HUES48 (cell line): Measurements from ENCODE around the gene NGLY1.

Experiments
- H3K27ac ChIP-seq: one replicate; pipeline ENCODE4 v1.7.0; 2013; ENCODE audit warnings: low read depth, low read length, inconsistent platforms
- H3K27me3 ChIP-seq: 2 replicates; pipeline ENCODE4 v1.6.1; 2013; ENCODE audit warnings: mild to moderate bottlenecking, low read length; ENCODE audit not compliant: control insufficient read depth, insufficient read depth
- H3K36me3 ChIP-seq: 2 replicates; pipeline ENCODE4 v1.6.1; 2013; ENCODE audit warnings: low read length; ENCODE audit not compliant: control insufficient read depth, insufficient read depth
- H3K4me1 ChIP-seq: 2 replicates; pipeline ENCODE4 v1.6.1; 2013; ENCODE audit warnings: mild to moderate bottlenecking, low read length; ENCODE audit not compliant: control insufficient read depth, insufficient read depth
- H3K4me3 ChIP-seq: 2 replicates; pipeline ENCODE4 v1.5.1; 2013; ENCODE audit warnings: mild to moderate bottlenecking, low read depth, low read length
- H3K9ac ChIP-seq: 2 replicates; pipeline ENCODE4 v1.6.1; 2013; ENCODE audit warnings: mild to moderate bottlenecking, low read depth, low read length, moderate library complexity
- H3K9me3 ChIP-seq: 2 replicates; pipeline ENCODE4 v1.6.1; 2013; ENCODE audit warnings: low read length; ENCODE audit not compliant: control insufficient read depth, insufficient read depth

Gene NGLY1

DNA sequence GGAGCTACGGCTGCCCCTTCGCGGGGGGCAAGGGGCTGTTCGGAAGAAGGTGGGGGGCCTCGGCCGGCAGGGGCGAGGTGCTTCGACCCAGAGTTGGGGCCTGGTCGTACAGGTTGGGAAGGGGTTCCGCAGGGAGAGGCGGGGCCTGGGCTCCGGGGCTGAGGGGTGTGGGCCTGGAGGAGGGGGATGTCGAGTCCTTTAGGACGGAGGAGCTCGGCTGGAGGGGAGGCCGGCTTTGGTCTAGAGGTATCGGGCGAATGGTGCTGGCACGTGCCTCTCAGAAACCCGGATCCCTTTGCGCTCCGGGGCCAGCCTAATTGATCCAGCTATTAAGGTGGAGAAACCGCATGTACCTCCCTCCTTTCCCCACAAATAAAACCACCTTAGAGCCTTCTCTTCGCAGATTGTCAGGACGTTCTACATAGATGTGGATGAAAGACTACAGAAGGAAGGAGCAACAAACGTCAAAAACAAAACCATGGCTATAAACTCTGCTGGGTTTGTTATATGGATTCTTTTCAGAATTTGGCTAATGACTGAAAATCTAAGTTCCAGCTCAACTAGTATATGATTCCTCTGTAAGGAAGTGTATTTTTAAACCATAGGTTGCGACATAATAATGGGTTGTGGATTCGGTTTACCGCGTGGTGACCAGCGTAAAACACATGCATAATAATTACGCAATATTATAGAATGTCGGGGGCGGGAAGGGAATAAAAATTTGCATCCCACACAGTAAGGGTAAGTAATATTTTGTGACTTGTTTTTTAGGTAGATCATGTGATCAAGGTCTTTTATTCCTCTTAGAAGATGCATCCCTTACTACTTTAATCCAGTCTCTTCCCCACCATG is 644 bp upstream of the NGLY1 start:
- no peaks in the 10 kb centered on the region for H3K36me3 ChIP-seq
- H3K9ac ChIP-seq: no peak overlapping the region
- H3K4me3 ChIP-seq: peak overlapping the region; percentile 68
- H3K27ac ChIP-seq: peak overlapping the region; percentile 38
- peaks cover 4% of the 10 kb centered on the region; the same call in 1 of the 2 replicates for H3K27me3 ChIP-seq
- peaks cover 16% of the 10 kb centered on the region for H3K4me1 ChIP-seq
- H3K9me3 ChIP-seq: no peaks in the 10 kb centered on the region

DNA sequence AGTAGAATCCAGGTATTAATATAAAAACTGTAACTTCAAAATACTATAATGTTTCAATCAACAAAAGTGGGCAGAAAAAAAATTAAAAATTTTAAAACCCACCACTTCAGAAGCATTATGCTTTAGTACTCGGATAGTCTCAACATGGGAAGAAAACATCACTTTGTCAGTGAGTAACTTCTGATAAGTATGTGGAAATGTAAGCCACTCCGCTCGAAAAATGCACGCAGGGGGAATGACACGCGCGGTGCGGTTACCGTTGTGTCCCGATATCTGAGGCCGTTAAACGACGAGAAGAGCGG is 656 bp downstream of the NGLY1 start:
- Histone ChIP-seq H3K36me3 (peaks cover 9% of the 10 kb centered on the region), H3K27me3 (peaks cover 4% of the 10 kb centered on the region; the same call in 1 of the 2 replicates), H3K4me1 (peaks cover 12% of the 10 kb centered on the region), H3K27ac (peak overlapping the region; percentile 68), H3K9me3 (no peaks in the 10 kb centered on the region), H3K4me3 (peak overlapping the region; percentile 93), H3K9ac (peak overlapping the region; percentile 65; the same call in 1 of the 2 replicates)

DNA sequence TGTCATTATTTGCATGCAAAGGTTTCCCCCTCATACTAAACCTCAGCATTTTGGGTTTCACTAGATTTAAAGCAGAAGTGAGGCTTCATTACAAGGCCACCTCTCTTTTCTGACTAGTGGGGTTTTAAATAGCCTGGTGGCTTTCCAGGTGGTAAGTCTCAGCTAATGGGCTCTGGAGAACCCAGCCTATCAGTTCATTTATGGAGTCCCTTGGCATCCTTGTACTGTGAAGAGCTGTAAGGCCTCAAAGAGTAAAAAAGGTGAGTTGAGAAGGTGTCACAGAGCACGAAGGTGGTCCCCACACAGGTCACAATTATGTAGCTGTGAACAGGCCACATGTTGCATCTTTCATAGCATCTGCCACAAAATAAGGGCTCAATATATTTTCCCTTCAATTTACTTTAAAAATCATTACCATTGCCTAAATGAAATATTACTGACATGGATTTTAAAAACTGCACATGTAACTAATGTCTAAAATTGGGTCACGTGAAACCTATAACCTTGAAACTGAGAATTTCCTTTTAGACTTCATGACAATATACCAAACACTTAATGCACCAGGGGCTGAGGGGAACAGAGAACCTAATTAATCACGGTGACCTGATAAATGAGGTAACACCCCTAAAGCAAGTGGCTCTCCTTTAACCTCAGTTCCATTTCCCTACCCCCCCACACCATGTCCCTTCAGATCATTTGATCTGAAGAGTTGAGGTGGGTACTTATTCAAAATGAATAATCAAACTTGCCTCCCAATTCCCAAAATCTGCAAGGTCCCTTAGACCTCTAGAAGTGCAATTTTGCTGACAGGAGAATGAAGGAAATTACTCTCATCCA is 1.3 kb downstream of the NGLY1 start:
- no peak overlapping the region for H3K27ac ChIP-seq
- H3K27me3 ChIP-seq: peaks cover 4% of the 10 kb centered on the region; the same call in 1 of the 2 replicates
- no peaks in the 10 kb centered on the region for H3K9me3 ChIP-seq
- H3K36me3 ChIP-seq: peaks cover 13% of the 10 kb centered on the region
- H3K4me3 ChIP-seq: peak overlapping the region; percentile 93
- H3K4me1 ChIP-seq: peaks cover 12% of the 10 kb centered on the region
- H3K9ac ChIP-seq: no peak overlapping the region

DNA sequence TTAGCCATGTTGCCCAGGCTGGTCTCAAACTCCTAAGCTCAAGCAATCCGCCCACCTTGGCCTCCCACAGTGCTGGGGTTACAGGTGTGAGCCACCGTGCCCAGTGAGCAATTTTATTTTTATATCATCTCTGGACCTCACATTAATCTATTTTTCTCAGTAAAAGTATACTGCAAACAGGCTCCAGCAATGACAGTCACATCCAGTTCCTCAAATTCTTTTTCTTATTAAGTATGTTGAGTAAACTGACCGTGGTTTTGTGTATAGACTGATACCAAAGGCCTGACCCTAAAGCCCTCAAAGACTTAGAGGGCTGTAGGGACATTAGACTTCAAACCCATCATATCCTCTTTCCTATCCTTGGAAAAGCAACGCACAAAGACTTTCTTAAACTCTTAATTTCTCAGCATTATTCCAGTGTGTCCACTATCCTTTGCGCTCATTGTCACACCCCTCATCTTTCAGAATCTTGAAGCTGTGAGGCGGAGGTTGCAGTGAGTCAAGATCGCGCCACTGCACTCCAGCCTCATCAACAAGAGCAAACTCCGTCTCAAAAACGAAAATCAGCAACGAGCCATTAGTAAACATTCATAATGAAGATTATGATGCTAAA is 2.0 kb downstream of the NGLY1 start:
- Histone ChIP-seq H3K36me3 (peaks cover 20% of the 10 kb centered on the region), H3K4me3 (peak overlapping the region; percentile 93; the same call in 1 of the 2 replicates), H3K4me1 (peaks cover 12% of the 10 kb centered on the region), H3K9ac (no peak overlapping the region), H3K27ac (no peak overlapping the region), H3K9me3 (no peaks in the 10 kb centered on the region), H3K27me3 (peaks cover 4% of the 10 kb centered on the region; the same call in 1 of the 2 replicates)

DNA sequence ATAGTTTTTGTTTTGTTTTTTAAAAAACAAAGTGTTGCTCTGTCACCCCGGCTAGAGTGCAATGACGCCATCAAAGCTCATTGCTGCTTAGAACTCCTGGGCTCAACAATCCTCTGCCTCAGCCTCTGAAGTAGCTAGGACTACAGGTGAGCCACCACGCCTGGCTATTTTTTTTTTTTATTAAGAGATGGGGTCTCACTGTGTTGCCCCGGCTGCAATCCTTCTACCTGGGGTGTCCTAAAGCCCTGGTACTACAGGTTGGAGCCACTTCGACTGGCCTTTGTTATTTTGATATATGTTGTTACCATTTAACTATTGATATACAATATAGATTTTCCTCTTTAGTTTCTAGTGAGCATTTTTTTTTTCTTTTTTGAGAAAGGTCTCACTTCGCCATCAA is 2.6 kb downstream of the NGLY1 start:
- Histone ChIP-seq H3K9ac (no peak overlapping the region), H3K4me1 (peaks cover 12% of the 10 kb centered on the region), H3K9me3 (no peaks in the 10 kb centered on the region), H3K27me3 (peaks cover 4% of the 10 kb centered on the region; the same call in 1 of the 2 replicates), H3K4me3 (no peak overlapping the region), H3K27ac (no peak overlapping the region), H3K36me3 (peaks cover 27% of the 10 kb centered on the region)

DNA sequence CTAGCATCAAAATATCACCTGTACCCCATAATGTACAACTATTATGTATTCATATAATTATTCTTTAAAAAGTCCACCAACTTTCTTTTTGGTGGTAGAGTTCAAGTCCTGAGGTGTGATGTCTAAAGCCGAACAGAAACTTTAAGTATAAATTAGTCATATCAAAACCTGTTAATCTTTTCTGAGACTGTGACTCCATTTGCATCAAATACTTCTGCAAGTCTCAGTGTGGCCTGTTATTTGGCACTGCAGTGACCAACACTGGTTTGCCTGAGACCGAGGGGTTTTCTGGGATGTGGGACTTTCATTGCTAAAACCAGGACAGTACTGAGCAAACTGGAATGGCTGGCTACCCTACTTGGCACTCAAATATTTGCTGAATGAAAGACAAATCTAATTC is 7.3 kb downstream of the NGLY1 start:
- Histone ChIP-seq H3K9ac (no peak overlapping the region), H3K36me3 (peaks cover 46% of the 10 kb centered on the region), H3K4me1 (no peaks in the 10 kb centered on the region), H3K4me3 (no peak overlapping the region), H3K9me3 (no peaks in the 10 kb centered on the region; the same call in 1 of the 2 replicates), H3K27me3 (no peaks in the 10 kb centered on the region), H3K27ac (no peak overlapping the region)

DNA sequence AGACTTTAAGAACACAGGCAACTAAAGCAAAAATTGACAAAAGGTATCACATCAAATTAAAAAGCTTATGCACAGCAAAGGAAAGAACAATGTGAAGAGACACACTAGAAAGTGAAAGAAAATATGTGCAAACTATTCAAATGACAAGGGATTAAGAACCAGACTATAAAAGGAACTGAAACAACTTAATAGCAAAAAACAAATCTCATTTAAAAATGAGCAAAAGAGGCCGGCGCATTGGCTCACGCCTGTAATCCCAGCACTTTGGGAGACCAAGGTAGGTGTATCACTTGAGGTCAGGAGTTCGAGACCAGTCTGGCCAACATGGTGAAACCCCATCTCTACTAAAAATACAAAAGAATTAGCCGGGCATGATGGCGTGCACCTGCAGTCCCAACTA is 14.4 kb downstream of the NGLY1 start:
- Histone ChIP-seq H3K36me3 (peaks cover 7% of the 10 kb centered on the region), H3K4me1 (no peaks in the 10 kb centered on the region), H3K27ac (no peak overlapping the region), H3K27me3 (no peaks in the 10 kb centered on the region), H3K4me3 (no peak overlapping the region), H3K9ac (no peak overlapping the region), H3K9me3 (no peaks in the 10 kb centered on the region; the same call in 1 of the 2 replicates)

DNA sequence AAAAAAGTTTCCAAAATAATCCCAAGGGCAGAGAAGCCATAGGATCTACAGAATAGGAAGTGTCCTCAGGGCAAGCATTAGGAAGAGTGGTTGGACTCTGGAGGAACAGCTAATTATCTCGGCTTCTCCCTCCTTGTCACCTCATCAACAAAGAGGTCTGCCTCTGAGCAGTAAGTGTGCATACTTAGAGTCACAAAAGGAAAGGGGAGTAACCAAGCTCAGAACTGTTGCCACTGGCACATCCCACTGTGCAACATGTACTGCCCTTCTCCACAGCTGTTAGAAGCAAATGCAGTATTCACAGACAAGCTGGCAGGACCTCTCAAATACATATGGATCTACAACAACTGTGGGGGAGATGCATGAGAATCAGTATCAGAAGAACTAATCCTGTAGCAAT is 31.5 kb downstream of the NGLY1 start:
- H3K27ac ChIP-seq: no peak overlapping the region
- H3K27me3 ChIP-seq: no peaks in the 10 kb centered on the region
- peaks cover 20% of the 10 kb centered on the region for H3K36me3 ChIP-seq
- no peaks in the 10 kb centered on the region for H3K9me3 ChIP-seq
- H3K4me1 ChIP-seq: peaks cover 14% of the 10 kb centered on the region
- no peak overlapping the region for H3K9ac ChIP-seq
- no peak overlapping the region for H3K4me3 ChIP-seq

DNA sequence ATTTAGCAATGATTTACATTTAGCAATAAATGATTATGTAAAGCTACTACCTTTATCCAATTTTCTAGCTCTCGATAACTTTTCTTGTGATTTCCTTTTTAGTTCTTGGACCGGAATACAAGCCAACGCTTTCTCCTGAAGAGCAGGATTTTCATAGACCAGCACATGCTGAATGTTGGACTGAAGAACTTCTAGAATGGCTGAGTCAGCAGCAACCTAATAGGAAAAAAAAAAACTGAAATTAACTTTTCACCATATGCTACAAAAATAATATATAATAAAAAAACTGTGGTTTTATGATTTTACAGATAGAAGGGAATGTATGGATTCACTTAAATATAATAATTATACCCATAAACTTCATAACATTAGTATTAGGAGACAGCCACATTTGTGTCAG is 32.2 kb downstream of the NGLY1 start:
- peaks cover 14% of the 10 kb centered on the region for H3K4me1 ChIP-seq
- H3K27me3 ChIP-seq: no peaks in the 10 kb centered on the region
- no peak overlapping the region for H3K9ac ChIP-seq
- no peak overlapping the region for H3K4me3 ChIP-seq
- peaks cover 20% of the 10 kb centered on the region for H3K36me3 ChIP-seq
- no peak overlapping the region for H3K27ac ChIP-seq
- H3K9me3 ChIP-seq: no peaks in the 10 kb centered on the region

DNA sequence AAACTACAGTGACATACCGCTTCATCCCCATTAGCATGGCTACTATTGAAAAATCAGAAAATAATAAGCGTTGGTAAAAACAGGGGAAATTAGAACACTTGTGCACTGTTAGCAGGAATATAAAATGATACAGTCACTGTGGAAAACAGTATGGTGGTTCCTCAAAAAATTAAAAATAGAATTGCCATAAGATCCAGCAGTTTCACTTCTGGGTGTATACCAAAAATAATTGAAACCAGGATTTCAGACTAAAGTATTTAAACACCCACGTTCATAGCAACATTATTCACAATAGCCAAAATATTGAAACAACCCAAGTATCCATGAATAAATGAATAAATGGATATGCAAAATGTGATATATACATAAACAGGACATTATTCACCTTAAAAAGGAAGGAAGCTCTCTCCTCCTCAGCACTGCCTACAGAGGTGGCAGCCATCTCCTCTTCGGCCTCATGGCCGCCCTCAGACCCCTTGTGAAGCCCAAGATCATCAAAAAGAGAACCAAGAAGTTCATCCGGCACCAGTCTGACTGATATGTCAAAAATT is 34.1 kb downstream of the NGLY1 start:
- H3K27ac ChIP-seq: no peak overlapping the region
- no peaks in the 10 kb centered on the region for H3K27me3 ChIP-seq
- H3K4me3 ChIP-seq: no peak overlapping the region
- H3K9me3 ChIP-seq: no peaks in the 10 kb centered on the region
- H3K4me1 ChIP-seq: peaks cover 14% of the 10 kb centered on the region
- H3K9ac ChIP-seq: no peak overlapping the region
- H3K36me3 ChIP-seq: peaks cover 20% of the 10 kb centered on the region
